Thyroid gland (tissue), 4 donors: ENCODE data around the gene DNPH1. TPM values are rescaled to one million over a fixed set of nuclear protein-coding genes. Genes with fewer than 3 reads are reported as not detected.

ENCODE experiments used
- DNase-seq, 2 donors: peaks; one replicate each; pipeline ENCODE4 v3.0.0-alpha.2; 2019
- H3K27ac ChIP-seq, 3 donors: fragments of 200-600 bp; sonication (generic); 1 replicate in 2 of 3; 2 replicates in 1 of 3; pipeline ENCODE4 v1.5.1; 2016 to 2019; ENCODE audit warnings: mild to moderate bottlenecking in 1 of 3, moderate library complexity in 1 of 3
- H3K27me3 ChIP-seq: fragments of 200-600 bp; sonication (generic); one replicate; pipeline ENCODE4 v1.5.1; 2019
- H3K36me3 ChIP-seq, 2 donors: fragments of 200-600 bp; sonication (generic); one replicate each; pipeline ENCODE4 v1.5.1; 2016 to 2019
- H3K4me1 ChIP-seq, 2 donors: fragments of 200-600 bp; sonication (generic); one replicate each; pipeline ENCODE4 v1.5.1; 2017 to 2019
- H3K4me3 ChIP-seq, 3 donors: fragments of 200-600 bp; sonication (generic); replicated peaks in 1 of 3; 1 replicate in 2 of 3; 2 replicates in 1 of 3; pipeline ENCODE4 v1.5.1; 2016; ENCODE audit warnings: mild to moderate bottlenecking in 1 of 3
- H3K9me3 ChIP-seq: fragments of 200-600 bp; sonication (generic); one replicate; pipeline ENCODE4 v1.5.1; 2017
- POLR2A ChIP-seq, 2 donors: fragments of 450-650 bp; IDR thresholded peaks; one replicate each; pipeline ENCODE4 v1.6.1; 2017; ENCODE audit warnings: antibody characterized with exemption in 2 of 2, mild to moderate bottlenecking in 2 of 2, moderate library complexity in 1 of 2
- WGBS, 2 donors: methylation state at CpG; one replicate each; pipeline ENCODE4 v1.1.5; 2017; 5-methylcytosine and 5-hydroxymethylcytosine counted together
- intact Hi-C: fragments of 100-400 bp; cut with DNase I; formaldehyde crosslinking; loops from one replicate; pipeline ENCODE4 v1.15.1; 2023
- total RNA-seq, 4 donors: library from RNA; depleted of rRNA; stranded (reverse); fragments of >200 nt; gene quantifications; one replicate each; pipeline ENCODE4 v1.2.3, GENCODE V29; 2016
- TF ChIP-seq, protein P1 (sequence below), 6 experiments: fragments of 200-600 bp in 3 of 6; fragments of 450-650 bp in 3 of 6; sonication (generic) in 3 of 6; IDR thresholded peaks; one replicate each; pipeline ENCODE4 v1.5.1; 2016 to 2019; ENCODE audit warnings: antibody characterized with exemption in 6 of 6, mild to moderate bottlenecking in 2 of 6, inconsistent platforms in 1 of 6, moderate library complexity in 1 of 6

The DNPH1 gene
- total RNA-seq, 4 donors from 2014 or later, result 33.1 to 122 (median 84.1) TPM

DNA sequence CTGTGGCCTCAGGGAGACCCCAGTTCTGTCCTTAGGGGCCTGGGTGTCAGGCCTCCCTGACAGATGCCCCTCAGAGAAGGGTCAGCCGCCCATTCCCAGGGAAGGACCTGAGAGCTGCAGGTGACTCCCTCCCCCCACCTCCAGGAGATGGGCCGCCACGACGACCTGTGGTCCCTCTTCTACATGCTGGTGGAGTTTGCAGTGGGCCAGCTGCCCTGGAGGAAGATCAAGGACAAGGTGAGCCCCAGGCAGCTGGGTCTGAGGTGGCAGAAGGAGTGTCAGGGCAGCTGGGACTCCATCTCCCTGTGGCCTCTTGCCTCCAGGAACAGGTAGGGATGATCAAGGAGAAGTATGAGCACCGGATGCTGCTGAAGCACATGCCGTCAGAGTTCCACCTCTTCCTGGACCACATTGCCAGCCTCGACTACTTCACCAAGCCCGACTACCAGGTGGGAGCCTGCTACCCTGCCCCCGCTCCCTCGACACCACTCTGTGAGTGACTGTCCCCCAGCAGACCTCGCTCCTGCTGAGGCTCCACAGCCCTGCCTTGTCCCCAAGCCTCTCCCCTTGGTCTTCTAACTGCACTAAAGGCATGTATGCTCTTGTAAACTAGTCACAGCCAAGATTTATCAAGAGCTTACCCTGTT is 26.2 kb upstream of the DNPH1 start:
- H3K4me3 ChIP-seq, result no peak overlapping the region
- no peaks in the 10 kb centered on the region for H3K36me3 ChIP-seq
- H3K9me3 ChIP-seq, result no peaks in the 10 kb centered on the region
- TF ChIP-seq POLR2A (IDR thresholded peaks at IDR 0.05), result no peak
- TF ChIP-seq, protein P1, sequence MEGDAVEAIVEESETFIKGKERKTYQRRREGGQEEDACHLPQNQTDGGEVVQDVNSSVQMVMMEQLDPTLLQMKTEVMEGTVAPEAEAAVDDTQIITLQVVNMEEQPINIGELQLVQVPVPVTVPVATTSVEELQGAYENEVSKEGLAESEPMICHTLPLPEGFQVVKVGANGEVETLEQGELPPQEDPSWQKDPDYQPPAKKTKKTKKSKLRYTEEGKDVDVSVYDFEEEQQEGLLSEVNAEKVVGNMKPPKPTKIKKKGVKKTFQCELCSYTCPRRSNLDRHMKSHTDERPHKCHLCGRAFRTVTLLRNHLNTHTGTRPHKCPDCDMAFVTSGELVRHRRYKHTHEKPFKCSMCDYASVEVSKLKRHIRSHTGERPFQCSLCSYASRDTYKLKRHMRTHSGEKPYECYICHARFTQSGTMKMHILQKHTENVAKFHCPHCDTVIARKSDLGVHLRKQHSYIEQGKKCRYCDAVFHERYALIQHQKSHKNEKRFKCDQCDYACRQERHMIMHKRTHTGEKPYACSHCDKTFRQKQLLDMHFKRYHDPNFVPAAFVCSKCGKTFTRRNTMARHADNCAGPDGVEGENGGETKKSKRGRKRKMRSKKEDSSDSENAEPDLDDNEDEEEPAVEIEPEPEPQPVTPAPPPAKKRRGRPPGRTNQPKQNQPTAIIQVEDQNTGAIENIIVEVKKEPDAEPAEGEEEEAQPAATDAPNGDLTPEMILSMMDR (IDR thresholded peaks at IDR 0.05), result no peak
- no peak for DNase-seq
- intact Hi-C loops, result no loop called here
- H3K4me1 ChIP-seq, result no peaks in the 10 kb centered on the region
- no peak overlapping the region for H3K27ac ChIP-seq
- 71 to 89% methylated on average over 7 to 11 of the region's 11 CpGs for WGBS, 2 donors
- no peaks in the 10 kb centered on the region for H3K27me3 ChIP-seq

GRCh38 chr6:43254846-43255245 is 25.6 kb upstream of the DNPH1 start:
- no peak for TF ChIP-seq POLR2A (IDR thresholded peaks at IDR 0.05)
- TF ChIP-seq, protein P1 (IDR thresholded peaks at IDR 0.05), result no peak
- no peak for DNase-seq
- H3K9me3 ChIP-seq, result no peaks in the 10 kb centered on the region
- H3K27ac ChIP-seq, result no peak overlapping the region
- no peak overlapping the region for H3K4me3 ChIP-seq
- no peaks in the 10 kb centered on the region for H3K4me1 ChIP-seq
- 85 to 89% methylated on average over 11 of the region's 11 CpGs for WGBS, 2 donors
- H3K27me3 ChIP-seq, result no peaks in the 10 kb centered on the region
- H3K36me3 ChIP-seq, result no peaks in the 10 kb centered on the region
- intact Hi-C loops, result no loop called here

- WGBS, 2 donors, result 87 to 91% methylated on average over 8 to 15 of the region's 15 CpGs
- no peaks in the 10 kb centered on the region for H3K36me3 ChIP-seq
- no peaks in the 10 kb centered on the region for H3K9me3 ChIP-seq
- no peak overlapping the region for H3K27ac ChIP-seq
- TF ChIP-seq, protein P1 (IDR thresholded peaks at IDR 0.05), result no peak
- H3K27me3 ChIP-seq, result no peaks in the 10 kb centered on the region
- no peak for DNase-seq
- no peaks in the 10 kb centered on the region for H3K4me1 ChIP-seq
- intact Hi-C loops, result no loop called here
- no peak overlapping the region for H3K4me3 ChIP-seq
Observed at GRCh38 chr6:43254138-43254817, 25.0 kb upstream of the DNPH1 start.

DNA sequence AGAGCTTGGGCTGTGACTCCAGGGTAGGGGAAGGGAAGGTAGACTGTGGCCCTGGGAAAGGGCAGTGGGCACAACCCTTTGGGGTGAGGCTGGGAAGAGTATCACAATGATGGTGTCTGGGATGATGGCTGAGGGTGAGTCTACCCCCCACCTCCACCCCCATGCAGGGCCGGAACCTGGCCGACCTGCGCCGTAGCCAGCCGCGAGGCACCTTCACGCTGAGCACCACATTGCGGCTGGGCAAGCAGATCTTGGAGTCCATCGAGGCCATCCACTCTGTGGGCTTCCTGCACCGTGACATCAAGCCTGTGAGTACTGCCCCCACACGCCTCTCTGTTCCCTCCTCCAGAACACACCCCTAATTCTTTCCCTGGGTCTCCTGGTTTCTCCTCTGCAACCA is 24.1 kb upstream of the DNPH1 start:
- 88 to 96% methylated on average over 9 to 11 of the region's 11 CpGs for WGBS, 2 donors
- H3K36me3 ChIP-seq, result no peaks in the 10 kb centered on the region
- no peaks in the 10 kb centered on the region for H3K4me1 ChIP-seq
- DNase-seq, result no peak
- no peaks in the 10 kb centered on the region for H3K27me3 ChIP-seq
- TF ChIP-seq, protein P1 (IDR thresholded peaks at IDR 0.05), result no peak
- TF ChIP-seq POLR2A (IDR thresholded peaks at IDR 0.05), result no peak
- no peak overlapping the region for H3K27ac ChIP-seq
- H3K4me3 ChIP-seq, result no peak overlapping the region
- intact Hi-C loops, result no loop called here
- H3K9me3 ChIP-seq, result no peaks in the 10 kb centered on the region

DNA sequence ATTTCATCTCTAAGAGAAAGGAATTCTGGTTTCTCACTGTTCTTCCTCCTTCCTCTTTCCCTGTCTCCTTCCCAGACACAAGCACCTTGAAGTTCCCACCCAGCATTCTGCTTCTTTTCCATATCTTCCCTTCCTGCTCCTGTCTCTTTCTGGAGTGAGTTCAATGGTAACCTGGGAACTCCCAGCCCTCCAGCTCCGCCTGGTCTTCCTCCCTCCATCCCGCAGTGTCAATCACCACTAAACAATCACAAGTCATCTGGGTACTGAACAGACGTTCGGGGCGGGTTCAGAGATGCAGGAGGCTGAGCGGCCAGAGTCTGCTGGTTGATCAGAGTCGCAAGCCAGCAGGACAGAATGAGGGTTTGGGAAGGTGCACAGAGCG is 21.7 kb upstream of the DNPH1 start:
- Histone ChIP-seq H3K27me3 (no peaks in the 10 kb centered on the region), H3K4me1 (peaks cover 0 to 12% of the 10 kb centered on the region in 2 donors), H3K9me3 (no peaks in the 10 kb centered on the region), H3K27ac (no peak overlapping the region), H3K36me3 (no peaks in the 10 kb centered on the region), H3K4me3 (no peak overlapping the region)
- 22 to 31% methylated on average over 8 of the region's 8 CpGs for WGBS, 2 donors
- no peak for DNase-seq
- intact Hi-C loops, result no loop called here
- TF ChIP-seq POLR2A (IDR thresholded peaks at IDR 0.05), result no peak
- TF ChIP-seq, protein P1 (IDR thresholded peaks at IDR 0.05), result no peak
